Mesodermal cell (in vitro differentiated cells): ENCODE results near the gene AGMO.

Experiments used
- H3K27ac ChIP-seq: 2 replicates; pipeline ENCODE4 v1.7.0; 2013; ENCODE audit warnings: mild to moderate bottlenecking, low read depth, low read length, moderate library complexity; ENCODE audit not compliant: severe bottlenecking
- H3K36me3 ChIP-seq: 2 replicates; pipeline ENCODE4 v1.7.1; 2013; ENCODE audit warnings: mild to moderate bottlenecking, low read length, moderate library complexity; ENCODE audit not compliant: control insufficient read depth, insufficient read depth
- H3K4me1 ChIP-seq: one replicate; pipeline ENCODE4 v1.7.1; 2013; ENCODE audit warnings: mild to moderate bottlenecking, low read length; ENCODE audit not compliant: insufficient read depth, control insufficient read depth, poor library complexity, severe bottlenecking
- H3K4me3 ChIP-seq: 2 replicates; pipeline ENCODE4 v1.7.0; 2013; ENCODE audit warnings: low read length, control low read depth, mild to moderate bottlenecking; ENCODE audit not compliant: insufficient read depth, poor library complexity, severe bottlenecking; ENCODE audit errors: extremely low read depth
- H3K9me3 ChIP-seq: 2 replicates; pipeline ENCODE4 v1.7.1; 2013; ENCODE audit warnings: mild to moderate bottlenecking, low read length, moderate library complexity; ENCODE audit not compliant: control insufficient read depth
- WGBS, 2 experiments: methylation state at CpG; one replicate each; pipeline ENCODE4 v1.1.5; 2013; ENCODE audit warnings: missing lambda C conversion rate in 2 of 2; ENCODE audit not compliant: insufficient coverage in 2 of 2; 5-methylcytosine and 5-hydroxymethylcytosine counted together

The AGMO gene

DNA sequence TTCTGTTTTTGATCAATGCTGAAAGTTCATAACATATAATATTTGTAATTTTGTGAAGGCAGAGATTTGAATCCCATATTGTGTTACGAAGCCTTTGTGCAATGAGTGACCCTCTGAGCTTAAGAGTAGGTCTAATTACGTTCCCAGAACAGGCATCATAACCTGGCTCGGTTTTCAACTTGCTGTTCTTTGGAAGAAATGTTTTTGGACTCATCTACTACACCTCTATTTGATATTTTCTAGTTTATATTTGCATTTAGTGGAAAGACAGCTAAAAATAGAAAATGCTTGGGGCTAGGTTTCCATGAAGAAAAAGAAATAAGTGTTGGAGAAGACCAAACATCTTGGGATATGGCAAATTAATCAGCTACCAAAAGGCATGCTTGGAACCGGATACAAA lies 234.8 kb downstream of the AGMO start:
- 90% methylated on average over 2 of the region's 4 CpGs; no CpG with 5 or more reads in 1 of the 2 experiments for WGBS, 2 experiments
- no peak overlapping the region for H3K4me3 ChIP-seq
- no peaks in the 10 kb centered on the region for H3K36me3 ChIP-seq
- H3K27ac ChIP-seq = no peak overlapping the region
- no peaks in the 10 kb centered on the region for H3K4me1 ChIP-seq
- peaks cover 8% of the 10 kb centered on the region for H3K9me3 ChIP-seq

DNA sequence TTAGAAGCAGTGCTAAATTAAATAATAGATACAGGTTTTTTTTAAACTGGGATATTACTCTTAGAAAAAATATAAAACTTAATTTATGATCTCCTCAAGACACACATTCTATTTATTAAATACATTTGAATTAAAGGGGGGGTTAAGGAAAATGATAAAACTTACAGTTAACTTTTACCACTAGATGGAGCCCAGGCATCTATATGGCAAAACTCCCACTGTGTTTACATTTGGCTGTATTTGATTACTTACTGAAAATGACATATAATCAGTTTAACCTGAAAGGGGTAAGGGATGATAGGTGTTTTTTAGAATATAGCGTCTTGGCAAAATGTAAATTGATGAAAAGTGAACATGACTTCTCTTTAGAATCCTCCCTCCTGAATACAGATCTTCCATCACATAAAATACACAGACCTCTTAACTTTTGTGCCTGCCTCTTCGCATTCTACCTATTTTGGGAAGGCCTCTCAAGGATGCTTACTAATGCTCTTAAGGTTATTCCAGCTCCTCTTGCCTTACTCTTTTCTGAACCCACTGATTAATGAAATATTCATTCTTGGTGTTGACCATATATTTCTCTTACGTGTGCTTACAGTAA lies 235.7 kb downstream of the AGMO start:
- H3K4me3 ChIP-seq = no peak overlapping the region
- H3K4me1 ChIP-seq = no peaks in the 10 kb centered on the region
- H3K27ac ChIP-seq = no peak overlapping the region
- WGBS, 2 experiments = 67% methylated on average over 1 of the region's 3 CpGs; no CpG with 5 or more reads in 1 of the 2 experiments
- no peaks in the 10 kb centered on the region for H3K36me3 ChIP-seq
- H3K9me3 ChIP-seq = peaks cover 8% of the 10 kb centered on the region

DNA sequence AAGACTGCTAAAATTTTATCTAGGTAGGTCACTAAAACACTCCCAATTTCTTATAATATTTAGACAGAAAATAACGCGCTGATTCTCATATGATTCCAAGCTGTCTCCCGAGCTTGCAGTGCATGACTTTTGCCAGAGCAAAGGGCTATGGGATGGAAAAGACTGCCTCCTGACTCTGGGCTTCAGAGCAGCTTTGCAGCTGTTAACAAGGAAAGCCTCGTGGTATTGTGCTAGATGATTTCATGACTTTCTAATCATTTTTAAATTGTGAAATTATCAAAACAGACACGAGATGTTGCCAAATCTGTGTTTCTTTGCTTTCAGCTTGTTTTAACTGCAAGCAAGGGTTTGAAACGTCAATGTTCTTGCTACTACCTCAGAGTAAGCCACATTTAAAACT lies 238.3 kb downstream of the AGMO start:
- H3K36me3 ChIP-seq = no peaks in the 10 kb centered on the region
- WGBS, 2 experiments = 88 to 95% methylated on average over 3 to 5 of the region's 6 CpGs

DNA sequence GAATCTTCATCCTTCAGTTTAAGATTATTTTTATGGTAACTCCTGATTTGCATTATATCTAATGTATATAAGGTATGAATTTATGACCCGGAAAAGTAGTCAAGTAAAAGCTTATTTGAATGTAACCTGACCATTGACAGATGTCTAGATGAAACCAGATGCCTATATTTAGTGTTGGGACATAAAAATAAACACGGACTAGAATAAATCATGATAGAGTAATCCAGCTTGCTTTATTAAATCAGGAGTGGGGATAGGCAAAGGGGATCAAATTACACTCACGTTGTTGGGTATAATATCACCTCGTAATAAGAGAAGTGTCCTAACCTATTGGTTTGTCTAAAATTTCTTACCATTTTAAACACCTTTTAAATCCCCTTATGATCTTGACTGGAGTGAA lies 244.6 kb downstream of the AGMO start:
- Histone ChIP-seq H3K36me3 (no peaks in the 10 kb centered on the region), H3K4me1 (no peaks in the 10 kb centered on the region), H3K9me3 (no peaks in the 10 kb centered on the region), H3K4me3 (no peak overlapping the region), H3K27ac (no peak overlapping the region)
- 90 to 100% methylated on average over 1 of the region's 4 CpGs for WGBS, 2 experiments

More for the DNA sequence above, 238.3 kb downstream of the AGMO start:
- H3K4me3 ChIP-seq = no peak overlapping the region
- H3K9me3 ChIP-seq = peaks cover 8% of the 10 kb centered on the region
- no peak overlapping the region for H3K27ac ChIP-seq
- no peaks in the 10 kb centered on the region for H3K4me1 ChIP-seq

DNA sequence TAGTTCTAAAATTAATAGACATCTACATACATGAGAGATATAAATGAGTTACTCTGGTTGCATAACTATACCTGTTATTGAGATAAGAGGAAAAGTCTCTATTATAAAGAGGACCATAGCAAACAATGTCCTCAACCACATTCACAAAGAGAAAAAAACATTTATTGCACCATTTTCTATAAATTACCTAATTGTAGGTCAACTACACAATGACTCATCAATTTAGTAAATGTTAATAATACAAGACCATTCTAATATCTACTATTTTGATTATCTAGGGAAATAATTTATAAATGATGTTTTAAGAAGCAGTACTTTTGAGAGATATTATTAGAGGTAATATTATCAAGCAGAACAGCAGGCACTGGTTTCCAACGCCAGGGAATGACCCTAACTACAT lies 246.1 kb downstream of the AGMO start:
- 100% methylated on average over 1 of the region's 1 CpG; no CpG with 5 or more reads in 1 of the 2 experiments for WGBS, 2 experiments
- no peaks in the 10 kb centered on the region for H3K4me1 ChIP-seq

DNA sequence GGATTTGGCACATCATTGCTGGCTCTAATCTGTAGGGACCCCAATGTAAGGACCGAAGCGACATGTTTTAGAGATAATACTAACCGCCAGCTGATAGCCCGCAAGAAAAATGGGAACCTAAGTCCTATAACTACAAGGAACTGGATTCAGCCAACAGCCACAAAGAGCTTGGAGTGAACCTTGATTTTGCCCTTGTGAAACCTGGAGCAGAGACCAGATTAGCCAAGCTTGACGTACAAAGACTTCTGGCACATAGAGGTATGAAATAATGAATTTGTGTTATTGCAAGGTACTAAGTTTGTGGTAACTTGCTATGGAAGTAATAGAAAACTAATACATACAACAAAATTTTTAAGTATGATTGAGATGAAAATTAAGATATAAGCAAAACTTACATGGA lies 246.9 kb downstream of the AGMO start:
- Histone ChIP-seq H3K9me3 (no peaks in the 10 kb centered on the region), H3K27ac (no peak overlapping the region), H3K36me3 (no peaks in the 10 kb centered on the region), H3K4me3 (no peak overlapping the region), H3K4me1 (no peaks in the 10 kb centered on the region)
- whole genome bisulfite sequencing, 2 experiments = 95 to 100% methylated on average over 4 of the region's 5 CpGs

More for the DNA sequence above, 246.1 kb downstream of the AGMO start:
- H3K36me3 ChIP-seq = no peaks in the 10 kb centered on the region
- H3K9me3 ChIP-seq = no peaks in the 10 kb centered on the region
- H3K4me3 ChIP-seq = no peak overlapping the region
- H3K27ac ChIP-seq = no peak overlapping the region

DNA sequence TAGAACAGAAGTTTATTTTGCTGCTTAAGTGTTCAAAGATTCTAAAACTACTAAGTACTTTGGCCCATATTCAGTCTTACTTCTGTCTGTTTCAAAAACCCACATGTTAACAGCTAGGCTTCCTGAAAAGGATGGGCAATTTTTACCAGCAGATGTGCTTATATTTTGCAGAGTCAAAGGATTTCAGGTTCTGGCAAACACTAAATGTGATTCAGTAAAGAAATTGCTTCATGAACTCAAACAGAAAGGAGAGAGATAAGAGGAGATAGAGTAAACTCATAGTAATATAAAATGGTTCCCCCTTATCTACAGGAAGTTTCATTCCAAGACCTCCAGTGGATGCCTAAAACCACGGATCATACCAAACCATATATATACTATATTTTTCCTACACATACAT lies 248.5 kb downstream of the AGMO start:
- Histone ChIP-seq H3K4me1 (no peaks in the 10 kb centered on the region), H3K4me3 (no peak overlapping the region), H3K9me3 (no peaks in the 10 kb centered on the region), H3K27ac (no peak overlapping the region), H3K36me3 (no peaks in the 10 kb centered on the region)
- WGBS, 2 experiments = no CpG with 5 or more reads among the region's 1 CpG

DNA sequence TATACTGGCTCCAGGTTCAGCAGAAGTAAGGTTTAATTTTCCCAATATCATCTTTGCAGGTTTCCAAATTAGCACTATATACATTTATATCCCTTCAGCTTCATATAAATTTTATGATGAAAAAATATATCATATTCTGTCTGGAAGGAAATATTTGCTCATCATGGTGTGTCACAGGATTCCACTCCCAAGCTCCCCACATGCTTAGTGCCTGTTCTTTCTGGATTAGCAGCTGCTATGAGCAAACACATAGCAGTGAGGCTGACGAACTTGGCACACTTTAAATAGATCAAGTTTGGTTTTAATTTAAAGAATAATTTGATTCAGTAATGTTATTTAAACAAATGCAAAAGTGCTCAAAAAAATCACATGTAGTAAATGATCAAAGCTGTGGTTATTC lies 251.9 kb downstream of the AGMO start:
- WGBS, 2 experiments = no CpG with 5 or more reads among the region's 1 CpG
- Histone ChIP-seq H3K36me3 (no peaks in the 10 kb centered on the region), H3K4me1 (no peaks in the 10 kb centered on the region), H3K27ac (no peak overlapping the region), H3K4me3 (no peak overlapping the region), H3K9me3 (no peaks in the 10 kb centered on the region)

DNA sequence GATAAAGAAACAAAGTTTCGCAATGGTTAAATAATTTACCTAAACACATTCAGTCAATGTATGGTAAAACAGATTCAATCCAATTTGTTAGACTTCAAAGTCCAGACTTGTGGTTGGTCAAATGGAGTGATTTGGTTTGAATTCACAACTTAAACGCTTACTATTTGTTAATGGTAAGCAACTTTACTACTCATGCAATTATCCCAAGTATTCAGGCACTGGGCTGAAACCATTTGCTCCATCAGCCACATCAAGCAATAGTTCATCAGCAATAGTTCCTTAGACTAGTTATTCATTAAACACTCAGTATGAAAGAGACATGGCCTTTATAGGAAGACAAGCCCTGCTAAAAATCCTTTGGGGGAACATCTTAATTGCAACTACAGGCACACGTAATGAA lies 253.0 kb downstream of the AGMO start:
- WGBS, 2 experiments = no CpG with 5 or more reads among the region's 3 CpGs
- Histone ChIP-seq H3K27ac (no peak overlapping the region), H3K4me3 (no peak overlapping the region), H3K4me1 (no peaks in the 10 kb centered on the region), H3K9me3 (no peaks in the 10 kb centered on the region), H3K36me3 (no peaks in the 10 kb centered on the region)

DNA sequence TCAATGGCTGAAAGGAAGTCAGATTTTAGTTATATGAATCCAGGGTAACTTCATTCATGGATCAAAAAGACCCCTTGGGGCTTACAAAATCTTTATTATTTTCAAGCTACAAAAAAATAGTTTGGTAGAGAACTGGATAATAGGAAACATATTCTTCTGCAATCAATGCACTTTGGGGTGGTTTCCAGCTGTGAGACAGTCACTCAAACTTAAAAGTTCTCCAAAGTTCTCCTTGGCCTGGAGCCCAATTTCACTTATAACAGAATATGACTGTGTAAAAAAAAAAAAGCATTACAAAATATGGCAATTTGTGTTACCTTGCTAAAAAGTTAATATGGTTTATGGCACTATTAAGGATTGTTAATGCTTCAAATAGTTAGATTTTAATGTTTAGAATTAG lies 255.5 kb downstream of the AGMO start:
- no peaks in the 10 kb centered on the region for H3K4me1 ChIP-seq
- no peaks in the 10 kb centered on the region for H3K36me3 ChIP-seq
- no peaks in the 10 kb centered on the region for H3K9me3 ChIP-seq

DNA sequence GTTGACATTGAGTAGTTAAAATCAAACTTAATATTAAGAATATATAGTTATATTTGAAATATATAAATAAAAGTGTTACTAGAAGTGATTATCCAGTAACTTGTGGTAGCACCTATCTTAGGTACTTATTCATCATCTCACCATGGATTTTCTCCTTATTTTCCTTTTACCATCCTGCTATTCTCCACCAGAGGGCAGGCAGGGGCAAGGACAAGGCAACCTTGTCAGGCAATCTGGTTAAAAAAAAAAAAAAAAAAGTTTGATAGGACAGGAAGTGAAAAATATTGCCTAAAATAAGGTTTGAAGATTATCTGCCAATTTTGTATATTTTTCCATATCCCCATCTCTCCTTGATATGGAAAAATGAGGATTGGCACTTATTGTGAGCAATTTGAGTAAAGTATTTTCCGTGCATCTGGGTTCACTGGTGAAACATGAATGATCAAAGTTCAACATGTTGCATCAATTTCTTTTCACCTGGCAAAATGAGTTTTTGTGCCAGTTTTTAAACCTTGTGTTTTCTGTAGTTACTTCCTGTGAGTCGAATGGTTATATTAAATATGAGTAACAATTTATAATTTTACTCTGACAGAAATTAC lies 256.7 kb downstream of the AGMO start:
- Histone ChIP-seq H3K4me3 (no peak overlapping the region), H3K27ac (no peak overlapping the region), H3K9me3 (no peaks in the 10 kb centered on the region), H3K36me3 (no peaks in the 10 kb centered on the region), H3K4me1 (no peaks in the 10 kb centered on the region)
- 100% methylated on average over 1 of the region's 2 CpGs; no CpG with 5 or more reads in 1 of the 2 experiments for WGBS, 2 experiments

More for the DNA sequence above, 255.5 kb downstream of the AGMO start:
- H3K4me3 ChIP-seq = no peak overlapping the region
- H3K27ac ChIP-seq = no peak overlapping the region
